ENCODE measurements around the gene POLR3C. TPM values are rescaled to one million over a fixed set of nuclear protein-coding genes. Genes with fewer than 3 reads are reported as not detected.

The POLR3C gene
- total and polyA plus RNA-seq, 2 of the 13 experiments (the other 11 are each of a cell fraction or from before 2014, with no cell fraction given) = 15.5 to 24.3 TPM

- TF ChIP-seq RNF219 (CRISPR knock-in tag; IDR thresholded peaks at IDR 0.05) = no peak
- TF ChIP-seq ZNF552 (CRISPR knock-in tag; IDR thresholded peaks at IDR 0.05; ENCODE audit: borderline replicate concordance) = peak; percentile 54; the same call in 1 of the 2 replicates
- peak; percentile 63; the same call in 1 of the 2 replicates for TF ChIP-seq REPIN1 (CRISPR knock-in tag; IDR thresholded peaks at IDR 0.05; ENCODE audit: borderline replicate concordance, low read depth)
- TF ChIP-seq NFRKB (IDR thresholded peaks at IDR 0.05) = no peak
- no peak for TF ChIP-seq ZNF839 (CRISPR knock-in tag; IDR thresholded peaks at IDR 0.05; ENCODE audit: borderline replicate concordance)
- TF ChIP-seq ZNF580 (CRISPR knock-in tag; IDR thresholded peaks at IDR 0.05; ENCODE audit: borderline replicate concordance, low read depth) = 0 out of 2 replicates have a peak, but pooled peaks have one; percentile 52
- peak; percentile 58; the same call in 1 of the 2 replicates for TF ChIP-seq POLR2G (IDR thresholded peaks at IDR 0.05; ENCODE audit: low read depth, low read length)
- no peak for TF ChIP-seq PBX3 (CRISPR knock-in tag; IDR thresholded peaks at IDR 0.05; ENCODE audit: borderline replicate concordance)
- no peak for TF ChIP-seq KLF12 (CRISPR knock-in tag; IDR thresholded peaks at IDR 0.05; ENCODE audit: borderline replicate concordance)
- TF ChIP-seq ZNF629 (CRISPR knock-in tag; conservative IDR thresholded peaks at IDR 0.05) = no peak
- no peak for TF ChIP-seq RORA (CRISPR knock-in tag; IDR thresholded peaks at IDR 0.05)
- TF ChIP-seq ZNF501 (CRISPR knock-in tag; IDR thresholded peaks at IDR 0.05) = peak; percentile 60; the same call in 1 of the 2 replicates
- no peak for TF ChIP-seq HIC2 (CRISPR knock-in tag; IDR thresholded peaks at IDR 0.05; ENCODE audit: low read depth)
- peak; percentile 32; the same call in 1 of the 2 replicates for TF ChIP-seq GATAD2A (CRISPR knock-in tag; IDR thresholded peaks at IDR 0.05)
- TF ChIP-seq ZNF572 (CRISPR knock-in tag; IDR thresholded peaks at IDR 0.05) = 0 out of 2 replicates have a peak, but pooled peaks have one; percentile 41
- TF ChIP-seq ZNF3 (CRISPR knock-in tag; IDR thresholded peaks at IDR 0.05) = no peak
- no peak for TF ChIP-seq ZNF776 (CRISPR knock-in tag; IDR thresholded peaks at IDR 0.05)
- TF ChIP-seq KLF13 (CRISPR knock-in tag; IDR thresholded peaks at IDR 0.05) = no peak
- TF ChIP-seq CHCHD3 (CRISPR knock-in tag; IDR thresholded peaks at IDR 0.05) = no peak
- TF ChIP-seq ZNF672 (CRISPR knock-in tag; IDR thresholded peaks at IDR 0.05) = no peak
- TF ChIP-seq GTF3A (CRISPR knock-in tag; conservative IDR thresholded peaks at IDR 0.05) = no peak
- no peak; the same call in none of the 2 replicates for TF ChIP-seq ATF7-NPFF (CRISPR knock-in tag; IDR thresholded peaks at IDR 0.05; ENCODE audit: low read depth)
- 0 out of 2 replicates have a peak, but pooled peaks have one; percentile 41 for TF ChIP-seq SALL2 (CRISPR knock-in tag; IDR thresholded peaks at IDR 0.05)
- no peak for TF ChIP-seq ATF7 (IDR thresholded peaks at IDR 0.05)
- TF ChIP-seq ATF7 (CRISPR knock-in tag; IDR thresholded peaks at IDR 0.05) = no peak
- TF ChIP-seq BCL6 (CRISPR knock-in tag; IDR thresholded peaks at IDR 0.05) = 0 out of 2 replicates have a peak, but pooled peaks have one; percentile 32
- TF ChIP-seq CHD2 (IDR thresholded peaks at IDR 0.05; ENCODE audit: low read depth, low read length) = no peak
These were observed 21.6 kb downstream of the POLR3C start, which contains the start of gene NUDT17 (continued) for GRCh38 chr1:145845514-145846161.
